AG04450 (cell line): Measurements from ENCODE around the gene SPATC1L. TPM values are rescaled to one million over a fixed set of nuclear protein-coding genes. Genes with fewer than 3 reads are reported as not detected.

ENCODE experiments used
- CTCF ChIA-PET: fragments of 300-600, 350-600 bp; formaldehyde crosslinking; extraction: SDS; loops from one replicate; lab custom pipeline; 2022; ENCODE audit warnings: antibody characterized with exemption, inconsistent platforms; lab: Charles Lee
- POLR2A ChIA-PET: fragments of 350-600 bp; formaldehyde crosslinking; extraction: SDS; loops from one replicate; lab custom pipeline; 2021; ENCODE audit warnings: antibody characterized with exemption, inconsistent platforms; lab: Yijun Ruan, JAX
- DNase-seq: peaks from one replicate; pipeline ENCODE4 v3.0.0-alpha.2; 2011; ENCODE audit warnings: low read depth, low spot score
- H3K27ac ChIP-seq: one replicate; pipeline ENCODE4 v1.5.1; 2012; ENCODE audit warnings: low read depth, low read length, control low read depth
- H3K27me3 ChIP-seq: one replicate; pipeline ENCODE4 v1.6.0; 2012; ENCODE audit warnings: low read length; ENCODE audit not compliant: control insufficient read depth, insufficient read depth
- H3K4me3 ChIP-seq: 2 replicates; pipeline ENCODE4 v1.5.1; 2011; ENCODE audit warnings: mild to moderate bottlenecking, low read depth, low read length, control low read depth
- H3K9me3 ChIP-seq: 2 replicates; pipeline ENCODE4 v1.5.1; 2012; ENCODE audit warnings: low read length; ENCODE audit not compliant: control insufficient read depth, insufficient read depth
- polyA plus RNA-seq: library from polyadenylated mRNA; depleted of rRNA; stranded (reverse); fragments of >200 nt; gene quantifications from 2 replicates; pipeline ENCODE4 v1.2.3, GENCODE V29; 2011
- TF ChIP-seq, protein P1 (sequence below): IDR thresholded peaks from 2 replicates; pipeline ENCODE4 v1.5.1; 2011; ENCODE audit warnings: low read depth, low read length, control low read depth, inconsistent platforms

SPATC1L gene
- polyA plus RNA-seq, 1 experiment: 1.6 TPM

DNA sequence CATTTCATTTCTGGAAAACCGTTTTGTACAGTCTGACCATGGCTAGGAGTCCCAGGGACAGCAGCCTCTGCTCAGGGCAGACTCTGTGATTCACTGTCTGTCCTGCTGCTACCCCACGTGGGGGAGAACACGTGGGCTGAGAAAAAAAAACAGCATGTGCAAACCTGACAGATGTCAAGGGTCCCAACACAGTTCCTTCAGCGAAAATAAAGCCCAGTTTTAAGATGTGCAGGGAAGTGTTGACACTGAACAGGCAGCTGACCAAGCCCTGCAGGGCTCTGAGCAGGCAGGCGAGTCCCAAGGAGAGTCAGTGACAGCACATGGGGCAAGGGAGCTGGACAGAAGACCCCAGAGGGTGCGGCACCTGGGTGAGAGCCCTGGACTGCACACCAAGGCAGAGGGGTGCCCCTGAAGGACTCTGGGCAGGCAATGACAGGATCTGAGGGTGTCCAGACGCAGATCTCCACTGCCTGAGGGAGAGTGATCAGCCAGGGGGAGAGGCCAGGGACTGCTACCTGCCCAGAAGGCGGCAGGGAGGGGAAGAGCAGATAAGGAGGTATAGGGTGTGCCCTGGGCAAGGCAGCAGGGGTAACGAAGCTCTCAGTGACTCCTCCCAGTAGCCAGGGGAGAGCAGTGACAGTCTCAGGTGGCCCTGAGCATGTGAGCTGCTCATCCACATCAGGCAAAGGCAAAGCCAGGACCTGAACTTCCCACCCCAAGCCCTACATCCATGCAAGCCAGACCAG is 5.1 kb upstream of the SPATC1L start:
- no peaks in the 10 kb centered on the region; the same call in 1 of the 2 replicates for H3K9me3 ChIP-seq
- no peak for DNase-seq
- TF ChIP-seq, protein P1, sequence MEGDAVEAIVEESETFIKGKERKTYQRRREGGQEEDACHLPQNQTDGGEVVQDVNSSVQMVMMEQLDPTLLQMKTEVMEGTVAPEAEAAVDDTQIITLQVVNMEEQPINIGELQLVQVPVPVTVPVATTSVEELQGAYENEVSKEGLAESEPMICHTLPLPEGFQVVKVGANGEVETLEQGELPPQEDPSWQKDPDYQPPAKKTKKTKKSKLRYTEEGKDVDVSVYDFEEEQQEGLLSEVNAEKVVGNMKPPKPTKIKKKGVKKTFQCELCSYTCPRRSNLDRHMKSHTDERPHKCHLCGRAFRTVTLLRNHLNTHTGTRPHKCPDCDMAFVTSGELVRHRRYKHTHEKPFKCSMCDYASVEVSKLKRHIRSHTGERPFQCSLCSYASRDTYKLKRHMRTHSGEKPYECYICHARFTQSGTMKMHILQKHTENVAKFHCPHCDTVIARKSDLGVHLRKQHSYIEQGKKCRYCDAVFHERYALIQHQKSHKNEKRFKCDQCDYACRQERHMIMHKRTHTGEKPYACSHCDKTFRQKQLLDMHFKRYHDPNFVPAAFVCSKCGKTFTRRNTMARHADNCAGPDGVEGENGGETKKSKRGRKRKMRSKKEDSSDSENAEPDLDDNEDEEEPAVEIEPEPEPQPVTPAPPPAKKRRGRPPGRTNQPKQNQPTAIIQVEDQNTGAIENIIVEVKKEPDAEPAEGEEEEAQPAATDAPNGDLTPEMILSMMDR: no peak
- ChIA-PET POLR2A (no interaction called here), CTCF (interaction anchor here (0.5 kb wide), 1 partner anchor 217 kb away, joined by 3 read pairs; no protein-coding TSS in a partner anchor)
- no peak overlapping the region for H3K4me3 ChIP-seq
- H3K27ac ChIP-seq: no peak overlapping the region
- no peaks in the 10 kb centered on the region for H3K27me3 ChIP-seq

DNA sequence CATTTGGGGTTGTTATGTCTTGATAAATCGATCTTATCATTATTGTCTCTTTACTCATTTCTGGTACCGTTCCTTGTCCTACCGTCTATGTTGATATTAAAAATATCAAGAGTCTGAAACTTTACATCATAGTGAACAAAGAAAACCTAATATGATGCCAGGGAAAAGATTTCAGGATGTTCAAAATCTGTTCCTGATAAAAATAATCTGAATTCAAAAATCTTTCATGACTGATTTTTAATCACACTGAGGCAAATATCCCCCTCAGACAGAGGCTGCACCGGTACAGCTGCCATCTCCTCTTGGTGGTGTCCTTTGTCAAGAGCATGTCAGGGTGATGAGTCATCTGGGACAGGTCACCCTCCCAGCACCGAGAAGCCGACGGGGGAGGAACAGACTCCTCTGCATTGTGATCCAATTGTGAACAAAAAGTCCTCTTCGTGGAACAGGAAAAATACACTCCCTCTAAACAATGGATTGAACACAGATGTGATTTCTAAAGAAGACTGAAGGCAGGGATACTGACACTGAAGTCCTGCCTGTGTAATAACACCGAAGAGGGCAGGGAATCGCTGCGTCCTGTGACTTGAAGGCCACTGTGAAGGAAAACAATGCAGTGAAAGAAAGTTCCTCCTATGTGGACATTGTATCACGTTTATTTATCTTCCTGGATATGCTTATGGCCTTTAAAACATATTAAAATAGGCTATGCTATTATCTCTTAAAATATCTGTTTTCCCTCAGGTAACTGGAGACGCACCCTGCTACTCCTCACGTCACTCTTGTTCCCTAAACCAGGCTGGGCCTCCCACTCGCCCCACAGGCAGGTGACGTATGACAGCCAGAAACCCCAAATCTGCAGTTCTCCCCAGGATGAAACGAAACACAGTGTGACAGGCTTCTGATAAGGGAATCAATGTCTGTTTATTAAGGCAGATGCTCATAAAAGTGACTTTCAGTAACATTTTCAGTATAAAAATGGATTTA is 4.3 kb upstream of the SPATC1L start:
- POLR2A ChIA-PET: no interaction called here
- TF ChIP-seq, protein P1: no peak
- H3K27ac ChIP-seq: no peak overlapping the region
- DNase-seq: no peak
- CTCF ChIA-PET: no interaction called here
- no peak overlapping the region for H3K4me3 ChIP-seq
- no peaks in the 10 kb centered on the region; the same call in 1 of the 2 replicates for H3K9me3 ChIP-seq
- H3K27me3 ChIP-seq: no peaks in the 10 kb centered on the region

DNA sequence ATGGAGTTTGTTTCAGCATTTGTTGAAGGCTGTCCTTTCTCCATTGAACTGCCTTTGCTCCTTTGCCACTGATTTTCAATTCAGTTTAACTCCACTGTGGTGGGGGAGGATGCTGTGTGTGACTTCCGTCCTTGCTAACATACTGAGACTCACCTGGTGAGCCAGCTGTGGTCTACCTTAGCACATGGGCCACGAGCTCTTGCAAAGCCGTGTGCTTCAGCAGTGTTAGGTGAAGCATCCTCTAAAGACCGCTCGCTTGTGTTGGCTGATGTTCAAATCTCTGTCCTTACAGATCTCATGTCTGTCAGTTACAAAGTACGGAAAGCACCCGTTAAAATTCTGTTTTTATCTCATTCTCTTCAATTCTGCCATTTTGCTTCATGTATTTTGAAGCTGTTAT is 3.6 kb upstream of the SPATC1L start:
- ChIA-PET POLR2A (no interaction called here), CTCF (no interaction called here)
- TF ChIP-seq, protein P1: no peak
- no peak for DNase-seq
- no peak overlapping the region for H3K4me3 ChIP-seq
- no peak overlapping the region for H3K27ac ChIP-seq
- H3K9me3 ChIP-seq: no peaks in the 10 kb centered on the region; the same call in 1 of the 2 replicates
- no peaks in the 10 kb centered on the region for H3K27me3 ChIP-seq

DNA sequence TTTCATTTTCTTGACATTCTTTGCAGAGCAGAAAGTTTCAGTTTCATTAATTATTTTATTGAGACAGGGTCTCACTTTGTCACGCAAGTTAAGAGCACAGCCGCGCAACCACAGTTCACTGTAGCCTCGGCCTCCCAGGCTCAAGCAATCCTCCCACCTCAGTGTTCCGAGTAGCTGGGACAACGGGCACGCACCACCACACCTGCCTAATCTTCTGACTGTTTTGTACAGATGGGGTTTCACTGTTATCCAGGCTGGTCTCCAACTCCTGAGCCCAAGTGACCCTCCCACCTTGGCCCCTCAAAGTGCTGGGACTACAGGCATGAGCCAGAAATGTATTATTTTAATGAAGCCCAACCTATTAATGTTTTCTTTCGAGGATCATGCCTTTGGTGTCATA is 3.0 kb upstream of the SPATC1L start:
- no peak overlapping the region for H3K27ac ChIP-seq
- DNase-seq: no peak
- ChIA-PET CTCF (no interaction called here), POLR2A (no interaction called here)
- H3K4me3 ChIP-seq: no peak overlapping the region
- no peaks in the 10 kb centered on the region; the same call in 1 of the 2 replicates for H3K9me3 ChIP-seq
- H3K27me3 ChIP-seq: no peaks in the 10 kb centered on the region
- TF ChIP-seq, protein P1: no peak
